HepG2 (cell line): ENCODE data around the gene IL16.

ENCODE experiments used
- CCDC6 ChIP-seq: sonication (generic); formaldehyde crosslinking; IDR thresholded peaks from 2 replicates; pipeline ENCODE4 v1.8.1; 2022; ENCODE audit warnings: mild to moderate bottlenecking, missing genetic modification reagents, moderate library complexity
- EP300 ChIP-seq, 3 experiments: sonication (generic) in 1 of 3; formaldehyde crosslinking in 1 of 3; IDR thresholded peaks; 2 replicates each; pipeline versions ENCODE4 v1.5.1 to v1.6.1; 2011 to 2020; ENCODE audit warnings: low read depth in 2 of 3, low read length in 2 of 3, borderline replicate concordance in 1 of 3, improper control_type of control experiment in 1 of 3, mild to moderate bottlenecking in 1 of 3, missing genetic modification reagents in 1 of 3, moderate library complexity in 1 of 3
- HOXA7 ChIP-seq: sonication (generic); formaldehyde crosslinking; IDR thresholded peaks from 2 replicates; pipeline ENCODE4 v1.8.1; 2022; ENCODE audit warnings: mild to moderate bottlenecking, missing genetic modification reagents, moderate library complexity
- IKZF1 ChIP-seq: fragments of 450-650 bp; IDR thresholded peaks from 2 replicates; pipeline ENCODE4 v1.7.1; 2016
- KDM5A ChIP-seq: fragments of 200-600 bp; sonication (generic); IDR thresholded peaks from 2 replicates; pipeline ENCODE4 v1.7.0; 2018; ENCODE audit warnings: antibody characterized with exemption, mild to moderate bottlenecking, low read length, borderline replicate concordance
- POLR2AphosphoS5 ChIP-seq: IDR thresholded peaks from 2 replicates; pipeline ENCODE4 v1.6.1; 2012; ENCODE audit warnings: low read depth, low read length
- PTBP1 ChIP-seq: fragments of 200-400 bp; formaldehyde crosslinking; IDR thresholded peaks from 2 replicates; pipeline ENCODE4 v1.6.1; 2018; ENCODE audit warnings: low read length, low read depth; ENCODE audit not compliant: poor library complexity, severe bottlenecking
- RELA ChIP-seq: sonication (generic); formaldehyde crosslinking; IDR thresholded peaks from 2 replicates; pipeline ENCODE4 v1.4.0; 2020; ENCODE audit warnings: missing genetic modification reagents
- RXRA ChIP-seq: sonication (generic); formaldehyde crosslinking; IDR thresholded peaks from 2 replicates; pipeline ENCODE4 v1.5.1; 2020; ENCODE audit warnings: missing genetic modification reagents
- ZNF232 ChIP-seq: sonication (generic); formaldehyde crosslinking; IDR thresholded peaks from 2 replicates; pipeline ENCODE4 v1.4.0; 2020; ENCODE audit warnings: missing genetic modification reagents, borderline replicate concordance
- TF ChIP-seq, protein P1 (sequence below): sonication (generic); formaldehyde crosslinking; conservative IDR thresholded peaks from 2 replicates; pipeline ENCODE4 v1.8.1; 2023; ENCODE audit warnings: missing genetic modification reagents
- TF ChIP-seq, protein P2 (sequence below): IDR thresholded peaks from 2 replicates; pipeline ENCODE4 v1.4.0; 2020; ENCODE audit warnings: mild to moderate bottlenecking, missing genetic modification reagents
- TF ChIP-seq, protein P3 (sequence below): sonication (generic); formaldehyde crosslinking; IDR thresholded peaks from 2 replicates; pipeline ENCODE4 v1.5.0; 2020; ENCODE audit warnings: mild to moderate bottlenecking, missing genetic modification reagents, moderate library complexity
- TF ChIP-seq, protein P4 (sequence below): sonication (generic); formaldehyde crosslinking; IDR thresholded peaks from 2 replicates; pipeline ENCODE4 v1.8.0; 2022; ENCODE audit warnings: mild to moderate bottlenecking, missing genetic modification reagents, moderate library complexity

DNA sequence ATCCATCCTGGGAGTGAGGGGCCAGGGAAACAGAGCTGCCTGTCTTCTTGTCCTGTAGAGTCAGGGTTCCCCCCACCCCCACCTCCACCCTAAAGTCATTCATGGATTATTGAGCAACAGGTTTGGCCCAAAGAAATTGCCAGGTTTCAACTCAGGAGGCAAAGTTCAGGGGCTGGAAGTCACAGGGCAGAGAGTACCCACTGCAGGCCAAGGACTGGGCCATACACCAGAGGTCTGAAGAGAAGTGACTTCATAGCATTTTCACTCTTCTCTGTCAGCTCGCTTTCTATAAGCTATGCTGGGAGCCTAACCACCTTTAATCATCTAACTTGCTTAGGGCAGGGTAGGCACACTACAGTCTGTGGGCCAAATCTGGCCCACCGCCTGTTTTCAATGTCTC is 77.2 kb downstream of the IL16 start:
- no peak for TF ChIP-seq HOXA7 (CRISPR knock-in tag)
- TF ChIP-seq, protein P1, sequence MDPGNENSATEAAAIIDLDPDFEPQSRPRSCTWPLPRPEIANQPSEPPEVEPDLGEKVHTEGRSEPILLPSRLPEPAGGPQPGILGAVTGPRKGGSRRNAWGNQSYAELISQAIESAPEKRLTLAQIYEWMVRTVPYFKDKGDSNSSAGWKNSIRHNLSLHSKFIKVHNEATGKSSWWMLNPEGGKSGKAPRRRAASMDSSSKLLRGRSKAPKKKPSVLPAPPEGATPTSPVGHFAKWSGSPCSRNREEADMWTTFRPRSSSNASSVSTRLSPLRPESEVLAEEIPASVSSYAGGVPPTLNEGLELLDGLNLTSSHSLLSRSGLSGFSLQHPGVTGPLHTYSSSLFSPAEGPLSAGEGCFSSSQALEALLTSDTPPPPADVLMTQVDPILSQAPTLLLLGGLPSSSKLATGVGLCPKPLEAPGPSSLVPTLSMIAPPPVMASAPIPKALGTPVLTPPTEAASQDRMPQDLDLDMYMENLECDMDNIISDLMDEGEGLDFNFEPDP (CRISPR knock-in tag), result no peak
- no peak for TF ChIP-seq POLR2AphosphoS5
- TF ChIP-seq, protein P2, sequence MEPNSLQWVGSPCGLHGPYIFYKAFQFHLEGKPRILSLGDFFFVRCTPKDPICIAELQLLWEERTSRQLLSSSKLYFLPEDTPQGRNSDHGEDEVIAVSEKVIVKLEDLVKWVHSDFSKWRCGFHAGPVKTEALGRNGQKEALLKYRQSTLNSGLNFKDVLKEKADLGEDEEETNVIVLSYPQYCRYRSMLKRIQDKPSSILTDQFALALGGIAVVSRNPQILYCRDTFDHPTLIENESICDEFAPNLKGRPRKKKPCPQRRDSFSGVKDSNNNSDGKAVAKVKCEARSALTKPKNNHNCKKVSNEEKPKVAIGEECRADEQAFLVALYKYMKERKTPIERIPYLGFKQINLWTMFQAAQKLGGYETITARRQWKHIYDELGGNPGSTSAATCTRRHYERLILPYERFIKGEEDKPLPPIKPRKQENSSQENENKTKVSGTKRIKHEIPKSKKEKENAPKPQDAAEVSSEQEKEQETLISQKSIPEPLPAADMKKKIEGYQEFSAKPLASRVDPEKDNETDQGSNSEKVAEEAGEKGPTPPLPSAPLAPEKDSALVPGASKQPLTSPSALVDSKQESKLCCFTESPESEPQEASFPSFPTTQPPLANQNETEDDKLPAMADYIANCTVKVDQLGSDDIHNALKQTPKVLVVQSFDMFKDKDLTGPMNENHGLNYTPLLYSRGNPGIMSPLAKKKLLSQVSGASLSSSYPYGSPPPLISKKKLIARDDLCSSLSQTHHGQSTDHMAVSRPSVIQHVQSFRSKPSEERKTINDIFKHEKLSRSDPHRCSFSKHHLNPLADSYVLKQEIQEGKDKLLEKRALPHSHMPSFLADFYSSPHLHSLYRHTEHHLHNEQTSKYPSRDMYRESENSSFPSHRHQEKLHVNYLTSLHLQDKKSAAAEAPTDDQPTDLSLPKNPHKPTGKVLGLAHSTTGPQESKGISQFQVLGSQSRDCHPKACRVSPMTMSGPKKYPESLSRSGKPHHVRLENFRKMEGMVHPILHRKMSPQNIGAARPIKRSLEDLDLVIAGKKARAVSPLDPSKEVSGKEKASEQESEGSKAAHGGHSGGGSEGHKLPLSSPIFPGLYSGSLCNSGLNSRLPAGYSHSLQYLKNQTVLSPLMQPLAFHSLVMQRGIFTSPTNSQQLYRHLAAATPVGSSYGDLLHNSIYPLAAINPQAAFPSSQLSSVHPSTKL (CRISPR knock-in tag), result no peak
- TF ChIP-seq RXRA, result no peak
- TF ChIP-seq, protein P3, sequence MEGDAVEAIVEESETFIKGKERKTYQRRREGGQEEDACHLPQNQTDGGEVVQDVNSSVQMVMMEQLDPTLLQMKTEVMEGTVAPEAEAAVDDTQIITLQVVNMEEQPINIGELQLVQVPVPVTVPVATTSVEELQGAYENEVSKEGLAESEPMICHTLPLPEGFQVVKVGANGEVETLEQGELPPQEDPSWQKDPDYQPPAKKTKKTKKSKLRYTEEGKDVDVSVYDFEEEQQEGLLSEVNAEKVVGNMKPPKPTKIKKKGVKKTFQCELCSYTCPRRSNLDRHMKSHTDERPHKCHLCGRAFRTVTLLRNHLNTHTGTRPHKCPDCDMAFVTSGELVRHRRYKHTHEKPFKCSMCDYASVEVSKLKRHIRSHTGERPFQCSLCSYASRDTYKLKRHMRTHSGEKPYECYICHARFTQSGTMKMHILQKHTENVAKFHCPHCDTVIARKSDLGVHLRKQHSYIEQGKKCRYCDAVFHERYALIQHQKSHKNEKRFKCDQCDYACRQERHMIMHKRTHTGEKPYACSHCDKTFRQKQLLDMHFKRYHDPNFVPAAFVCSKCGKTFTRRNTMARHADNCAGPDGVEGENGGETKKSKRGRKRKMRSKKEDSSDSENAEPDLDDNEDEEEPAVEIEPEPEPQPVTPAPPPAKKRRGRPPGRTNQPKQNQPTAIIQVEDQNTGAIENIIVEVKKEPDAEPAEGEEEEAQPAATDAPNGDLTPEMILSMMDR (CRISPR knock-in tag), result no peak
- TF ChIP-seq, protein P4, sequence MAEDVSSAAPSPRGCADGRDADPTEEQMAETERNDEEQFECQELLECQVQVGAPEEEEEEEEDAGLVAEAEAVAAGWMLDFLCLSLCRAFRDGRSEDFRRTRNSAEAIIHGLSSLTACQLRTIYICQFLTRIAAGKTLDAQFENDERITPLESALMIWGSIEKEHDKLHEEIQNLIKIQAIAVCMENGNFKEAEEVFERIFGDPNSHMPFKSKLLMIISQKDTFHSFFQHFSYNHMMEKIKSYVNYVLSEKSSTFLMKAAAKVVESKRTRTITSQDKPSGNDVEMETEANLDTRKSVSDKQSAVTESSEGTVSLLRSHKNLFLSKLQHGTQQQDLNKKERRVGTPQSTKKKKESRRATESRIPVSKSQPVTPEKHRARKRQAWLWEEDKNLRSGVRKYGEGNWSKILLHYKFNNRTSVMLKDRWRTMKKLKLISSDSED, result no peak
- no peak for TF ChIP-seq CCDC6 (CRISPR knock-in tag)
- TF ChIP-seq KDM5A, result no peak
- TF ChIP-seq EP300 (IDR thresholded peaks at IDR 0.05; ENCODE audit: low read depth in 2 of 2, low read length in 2 of 2), result no peak
- no peak for TF ChIP-seq EP300 (CRISPR knock-in tag; IDR thresholded peaks at IDR 0.05; ENCODE audit: borderline replicate concordance)
- no peak for TF ChIP-seq IKZF1
- TF ChIP-seq PTBP1, result no peak
- TF ChIP-seq ZNF232 (CRISPR knock-in tag), result no peak
- TF ChIP-seq RELA, result no peak
